IPS-18c (cell line): ENCODE results near the gene KCNIP4.
"Not testable (repeated sequence)": the region's sequence is repeated elsewhere in the genome, so short reads cannot be mapped to it uniquely, and the experiment has no call there.

ENCODE experiments used
- H3K4me3 ChIP-seq: 2 replicates; pipeline ENCODE4 v1.7.0; 2013; ENCODE audit warnings: low read depth, mild to moderate bottlenecking, low read length, moderate library complexity; ENCODE audit not compliant: insufficient read depth
- H3K9me3 ChIP-seq: one replicate; pipeline ENCODE4 v1.6.1; 2013; ENCODE audit warnings: mild to moderate bottlenecking, low read length, moderate library complexity; ENCODE audit not compliant: control insufficient read depth, insufficient read depth

Gene KCNIP4

DNA sequence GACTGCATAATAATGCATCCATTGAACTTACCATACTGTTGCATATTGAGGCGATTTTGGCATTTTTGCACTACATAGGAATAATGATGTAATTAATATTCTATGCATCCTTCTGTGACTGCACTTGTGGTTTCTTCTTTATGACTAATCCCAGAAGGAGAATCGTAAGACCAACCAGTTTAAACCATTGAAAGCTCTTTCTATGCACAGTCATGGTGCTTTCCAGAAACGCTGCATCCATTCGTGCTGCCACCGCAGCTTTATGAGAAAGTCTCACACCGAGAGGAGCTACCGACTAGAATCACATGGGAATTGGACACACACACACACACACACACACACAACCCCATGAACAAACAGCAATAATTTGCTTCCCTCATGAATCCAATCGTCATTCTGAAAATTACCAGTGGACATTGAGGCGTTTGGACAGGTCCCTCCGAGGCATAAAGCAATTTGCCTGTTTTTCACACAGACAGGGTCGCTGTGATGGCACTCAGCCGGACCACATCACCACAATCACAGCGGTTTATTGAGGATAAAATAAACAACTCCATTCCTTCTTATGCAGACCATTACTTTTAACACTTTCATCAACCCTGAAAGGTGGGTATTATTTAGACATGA is 1184.1 kb downstream of the KCNIP4 start:
- Histone ChIP-seq H3K4me3 (no peak overlapping the region), H3K9me3 (no peaks in the 10 kb centered on the region)

DNA sequence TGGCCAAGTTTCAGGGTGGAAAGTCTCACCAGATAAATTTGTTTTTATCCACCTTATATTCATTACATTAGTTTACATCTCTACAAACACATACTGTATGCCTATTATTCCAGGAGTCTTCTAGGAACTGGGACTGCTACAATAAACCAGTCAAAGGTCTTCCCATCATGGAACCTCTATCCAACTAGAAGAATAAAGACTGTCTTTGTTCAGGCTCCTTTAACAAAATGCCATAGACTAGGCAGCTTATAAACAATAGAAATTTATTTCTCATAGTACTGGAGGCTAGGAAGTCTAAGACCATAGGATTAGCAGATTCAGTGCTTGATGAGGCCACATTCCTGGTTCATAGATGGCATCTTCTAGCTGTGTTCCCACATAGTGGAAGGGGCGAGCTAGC is 1186.7 kb downstream of the KCNIP4 start:
- Histone ChIP-seq H3K4me3 (no peak overlapping the region), H3K9me3 (no peaks in the 10 kb centered on the region)

DNA sequence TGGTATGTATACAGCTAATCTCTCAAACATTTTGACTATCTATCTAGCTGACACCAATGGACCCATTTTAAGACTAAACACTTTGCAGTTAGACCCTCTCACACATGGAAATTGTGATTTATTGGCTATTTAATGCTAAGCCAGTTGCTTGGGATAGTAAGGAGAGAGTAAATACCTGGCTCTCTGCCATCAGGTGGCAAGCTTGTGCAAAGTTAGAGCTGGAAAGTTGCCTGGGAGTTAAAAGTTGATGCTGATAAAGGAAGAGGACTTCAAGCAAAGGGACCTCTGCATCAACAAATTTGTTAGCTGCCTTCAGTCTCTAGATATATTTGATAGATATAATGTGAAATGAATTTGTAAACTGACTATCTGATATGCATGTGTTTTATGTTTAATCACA is 1187.2 kb downstream of the KCNIP4 start:
- Histone ChIP-seq H3K4me3 (no peak overlapping the region), H3K9me3 (no peaks in the 10 kb centered on the region)

DNA sequence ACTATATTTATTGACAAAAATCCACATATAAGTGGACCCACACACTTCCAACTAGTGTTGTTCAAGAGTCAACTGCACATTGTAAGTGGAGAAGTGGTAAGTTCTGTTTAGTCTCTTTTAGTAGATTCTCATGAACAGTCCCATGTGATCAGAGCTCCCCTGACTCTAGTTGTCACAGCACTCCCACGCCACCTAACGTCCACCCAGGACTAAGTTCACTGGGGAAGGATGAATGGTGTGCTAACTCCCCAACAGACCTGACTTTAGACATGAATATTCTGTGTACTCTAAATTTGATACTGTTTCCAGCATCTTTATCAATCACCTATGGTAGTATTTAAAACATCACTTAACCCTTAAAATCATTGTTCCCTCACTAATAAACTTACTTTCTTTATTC is 1188.5 kb downstream of the KCNIP4 start:
- Histone ChIP-seq H3K4me3 (no peak overlapping the region), H3K9me3 (no peaks in the 10 kb centered on the region)

DNA sequence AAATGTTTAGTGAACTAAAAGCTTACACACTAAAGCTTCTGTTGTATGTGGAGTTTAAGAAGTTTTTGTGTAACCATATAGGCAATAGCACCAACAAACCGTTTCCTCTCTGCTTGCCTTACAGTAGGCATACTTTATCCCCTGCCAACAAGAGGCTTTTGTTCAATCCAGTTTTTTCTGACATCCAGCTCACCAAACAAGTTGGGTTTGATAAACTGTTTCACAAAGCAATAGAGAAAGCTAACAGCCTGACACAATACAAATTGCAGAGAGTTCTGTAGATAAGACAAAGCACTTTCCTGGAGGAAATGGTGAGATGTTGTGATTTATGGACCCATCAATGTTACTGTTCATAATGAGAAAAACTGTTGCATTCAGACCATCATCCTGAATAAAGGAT is 1194.5 kb downstream of the KCNIP4 start:
- H3K9me3 ChIP-seq: no peaks in the 10 kb centered on the region
- no peak overlapping the region for H3K4me3 ChIP-seq

DNA sequence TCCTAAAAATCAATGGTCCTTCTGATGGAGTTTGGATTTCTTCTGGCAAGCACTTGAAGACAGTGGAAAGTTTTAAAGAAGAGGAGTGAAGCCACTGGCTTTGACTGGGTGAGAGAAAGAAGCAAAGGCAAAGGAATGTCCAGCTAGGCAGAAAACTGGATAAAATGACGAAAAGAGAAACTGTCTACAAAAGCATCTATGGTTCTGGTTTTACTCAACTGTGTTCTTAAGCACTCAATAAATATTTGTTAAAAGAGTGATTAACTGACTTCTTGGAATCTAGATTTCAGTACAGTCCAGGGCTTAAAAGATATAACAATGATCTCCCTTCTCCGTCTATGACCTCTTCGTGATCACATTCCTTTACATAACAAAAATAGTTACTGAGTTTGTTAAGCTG is 1195.9 kb downstream of the KCNIP4 start:
- H3K4me3 ChIP-seq: no peak overlapping the region
- H3K9me3 ChIP-seq: no peaks in the 10 kb centered on the region

DNA sequence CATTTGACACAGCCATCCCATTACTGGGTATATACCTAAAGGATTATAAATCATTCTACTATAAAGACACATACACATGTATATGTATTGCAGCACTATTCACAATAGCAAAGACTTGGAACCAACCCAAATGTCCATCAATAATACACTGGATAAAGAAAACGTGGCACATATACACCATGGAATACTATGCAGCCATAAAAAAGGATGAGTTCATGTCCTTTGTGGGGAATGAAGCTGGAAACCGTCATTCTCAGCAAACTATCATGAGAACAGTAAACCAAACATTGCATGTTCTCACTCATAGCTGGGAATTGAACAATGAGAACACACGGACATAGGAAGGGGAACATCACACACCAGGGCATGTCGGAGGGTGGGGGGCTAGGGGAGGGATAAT is 1202.6 kb downstream of the KCNIP4 start:
- H3K4me3 ChIP-seq, H3K9me3 ChIP-seq: not testable (repeated sequence)

DNA sequence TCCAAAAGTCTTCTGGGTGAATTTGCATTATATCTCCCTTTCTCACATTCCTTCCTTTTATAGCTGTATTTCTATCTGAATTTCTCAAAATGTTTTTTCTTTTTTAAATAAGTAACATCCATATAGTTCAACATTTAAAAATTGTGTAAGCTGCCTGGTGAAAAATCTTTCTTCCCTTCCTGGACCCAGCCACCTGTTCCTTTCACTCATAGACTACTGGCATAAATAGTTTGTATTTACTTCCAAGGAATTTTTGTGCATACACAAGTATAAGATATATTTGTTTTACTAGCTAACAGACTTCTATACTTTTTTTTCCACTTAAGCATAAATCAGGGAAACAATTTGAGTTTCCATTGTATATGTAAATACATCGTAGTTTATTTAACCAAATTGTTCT is 1212.6 kb downstream of the KCNIP4 start:
- Histone ChIP-seq H3K4me3 (no peak overlapping the region), H3K9me3 (peaks cover 20% of the 10 kb centered on the region)

DNA sequence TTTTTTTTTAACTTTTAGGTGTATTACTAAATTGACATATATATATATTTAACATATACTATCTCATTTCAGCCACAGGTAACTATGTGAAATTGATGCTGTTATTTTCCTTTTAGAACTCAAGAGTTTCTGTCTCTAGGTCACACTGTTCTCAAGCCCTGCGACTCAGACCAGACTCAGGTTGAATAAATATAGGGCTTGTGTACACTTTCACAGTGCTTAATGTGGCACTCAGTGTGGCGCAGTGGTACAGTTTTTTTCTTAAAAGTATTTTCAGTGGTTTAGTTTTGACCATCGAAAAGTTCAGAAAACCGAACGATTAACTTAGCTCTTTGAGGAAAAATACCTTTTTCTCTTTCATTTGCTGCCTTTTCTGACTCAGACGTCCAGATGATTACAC is 1223.7 kb downstream of the KCNIP4 start:
- H3K9me3 ChIP-seq: peaks cover 6% of the 10 kb centered on the region
- no peak overlapping the region for H3K4me3 ChIP-seq

DNA sequence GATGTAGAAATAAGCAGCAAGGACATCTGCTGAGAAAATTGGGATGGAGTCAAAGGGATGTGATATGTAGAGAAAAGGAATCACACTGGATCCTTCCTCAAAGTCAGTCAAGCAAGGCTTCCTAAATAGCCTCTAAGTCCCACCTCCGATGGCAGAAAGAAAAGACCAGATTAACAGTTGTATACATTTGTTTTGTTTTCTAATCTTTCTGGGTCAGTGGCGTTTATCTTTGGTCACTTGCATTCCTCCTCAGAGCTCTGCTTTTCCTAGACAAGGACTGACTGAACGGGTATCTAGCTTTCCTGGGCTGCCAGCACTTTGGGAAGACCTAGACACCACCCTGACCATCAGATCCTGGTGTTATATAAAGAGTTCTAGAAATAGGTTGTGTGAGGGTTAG is 1225.1 kb downstream of the KCNIP4 start:
- H3K4me3 ChIP-seq: no peak overlapping the region
- H3K9me3 ChIP-seq: peaks cover 6% of the 10 kb centered on the region

DNA sequence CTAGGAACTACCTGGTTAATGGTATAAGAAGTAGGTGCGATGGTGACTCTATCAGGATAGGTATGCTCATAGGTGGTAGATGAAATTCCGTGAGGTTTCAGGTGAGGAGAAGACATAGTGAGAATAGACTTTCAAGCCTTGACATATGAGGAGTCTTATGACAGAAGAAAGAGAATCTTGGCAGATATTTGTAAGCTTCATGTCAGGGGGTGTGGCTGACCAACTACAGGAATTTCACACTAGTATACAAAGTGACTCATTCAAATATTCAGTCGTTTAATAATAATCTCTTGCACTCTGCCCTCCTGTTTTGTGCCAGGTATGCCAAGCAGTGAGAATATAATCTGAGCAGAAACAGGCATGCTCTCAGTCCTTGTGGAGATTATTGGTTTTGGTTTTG is 1225.6 kb downstream of the KCNIP4 start:
- Histone ChIP-seq H3K9me3 (peaks cover 6% of the 10 kb centered on the region), H3K4me3 (no peak overlapping the region)

DNA sequence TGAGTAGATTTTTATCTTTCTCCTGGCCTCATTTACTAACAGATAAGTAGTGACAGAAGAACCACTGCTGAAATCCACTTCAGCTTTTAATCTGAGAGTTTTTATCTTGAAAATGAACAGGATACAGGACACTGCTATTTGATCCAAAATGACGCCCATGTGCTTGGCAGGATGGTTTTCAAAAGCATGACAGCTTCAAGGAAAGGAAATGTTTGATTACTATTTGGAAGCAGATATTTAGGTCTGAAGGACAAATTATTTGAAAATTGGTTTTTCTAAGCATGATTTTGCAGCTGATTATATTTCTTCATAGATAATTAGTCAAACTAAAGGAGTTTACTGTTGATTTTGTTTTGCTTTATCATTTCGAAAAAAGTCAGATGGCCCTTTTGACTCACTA is 1237.2 kb downstream of the KCNIP4 start:
- no peaks in the 10 kb centered on the region for H3K9me3 ChIP-seq
- no peak overlapping the region for H3K4me3 ChIP-seq

DNA sequence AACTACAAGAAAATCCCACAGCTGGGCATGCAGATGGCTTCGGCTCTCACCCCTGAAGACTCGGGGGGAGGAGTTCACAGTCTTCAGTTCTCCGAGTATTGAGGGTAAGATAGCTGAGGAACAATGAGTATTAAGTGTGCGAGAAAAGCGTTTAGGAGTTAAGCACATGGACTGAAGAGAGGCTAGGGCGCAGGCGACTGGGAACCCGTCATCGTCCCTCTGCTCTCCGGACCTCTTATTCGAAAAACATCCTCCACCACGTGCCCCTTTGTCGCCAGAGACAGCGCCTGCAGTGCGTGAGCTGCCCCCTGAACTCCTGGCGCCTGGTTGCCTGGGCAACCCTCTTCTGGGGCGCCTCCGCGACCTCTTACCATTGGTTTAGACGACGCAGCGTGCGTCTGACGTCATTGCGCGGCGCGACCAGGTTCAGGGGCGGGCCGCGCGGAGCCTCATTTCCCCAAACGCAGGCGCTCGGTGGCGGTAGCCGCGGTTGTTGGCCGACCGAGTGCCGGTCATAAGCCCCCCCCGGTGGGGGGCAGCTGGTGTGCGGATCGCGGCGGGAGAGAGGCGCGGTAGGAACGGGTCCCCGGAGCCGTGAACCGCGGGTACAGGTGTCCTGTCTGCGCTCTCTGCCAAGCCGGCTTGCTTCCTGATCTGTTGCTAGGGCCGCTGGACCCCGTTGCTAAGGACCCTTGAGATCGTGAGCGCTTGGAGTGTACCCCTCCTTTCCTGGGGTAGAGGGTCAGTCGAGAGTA is 1248.4 kb downstream of the KCNIP4 start, which contains the start of gene PACRGL:
Gene PACRGL (plus strand): TSS at position 452 of the 755 bp plus-strand sequence. CDS start 4,024 bp downstream, outside the sequence.
- peak within 1 kb of the TSS; percentile 95 for H3K4me3 ChIP-seq
- H3K9me3 ChIP-seq: no peaks in the 10 kb centered on the region

DNA sequence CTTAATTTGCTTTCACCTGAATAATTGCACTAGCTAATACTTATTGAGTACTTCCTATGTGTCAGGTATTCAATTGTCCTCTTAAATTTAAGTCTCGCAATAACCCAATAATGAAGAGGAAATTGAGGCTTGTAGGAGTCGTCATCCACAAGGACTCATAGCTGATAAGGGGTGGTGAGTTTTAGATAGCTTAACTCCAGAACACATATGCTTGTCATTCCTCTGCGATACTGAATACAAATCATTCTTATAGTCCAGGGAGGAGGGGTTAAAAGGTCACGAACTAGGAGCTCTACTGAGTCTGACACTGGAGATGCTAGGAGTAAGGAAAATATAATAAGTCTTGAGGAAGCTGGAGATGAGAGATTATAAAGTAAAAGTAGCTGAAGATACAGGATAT is 1249.8 kb downstream of the KCNIP4 start:
- H3K9me3 ChIP-seq: no peaks in the 10 kb centered on the region
- no peak overlapping the region for H3K4me3 ChIP-seq

DNA sequence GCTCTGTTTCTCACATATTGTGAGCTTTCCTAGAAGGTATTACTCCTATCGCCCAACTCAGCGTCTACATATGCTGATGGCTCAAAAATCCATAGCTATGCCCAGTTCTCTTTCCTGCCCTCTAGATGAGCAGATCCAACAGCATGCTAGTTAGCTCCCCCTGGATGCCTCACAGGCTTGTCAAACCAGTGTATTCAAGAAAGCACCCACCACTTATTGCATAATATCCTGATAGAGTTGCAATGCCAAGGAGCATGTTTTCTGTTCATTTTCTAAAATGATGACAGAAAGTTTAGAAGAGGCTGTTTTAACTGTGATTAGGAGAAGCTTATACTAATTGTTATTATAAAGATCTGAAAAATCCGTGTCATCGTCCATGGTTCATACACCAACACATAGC is 1250.2 kb downstream of the KCNIP4 start:
- H3K4me3 ChIP-seq: no peak overlapping the region

DNA sequence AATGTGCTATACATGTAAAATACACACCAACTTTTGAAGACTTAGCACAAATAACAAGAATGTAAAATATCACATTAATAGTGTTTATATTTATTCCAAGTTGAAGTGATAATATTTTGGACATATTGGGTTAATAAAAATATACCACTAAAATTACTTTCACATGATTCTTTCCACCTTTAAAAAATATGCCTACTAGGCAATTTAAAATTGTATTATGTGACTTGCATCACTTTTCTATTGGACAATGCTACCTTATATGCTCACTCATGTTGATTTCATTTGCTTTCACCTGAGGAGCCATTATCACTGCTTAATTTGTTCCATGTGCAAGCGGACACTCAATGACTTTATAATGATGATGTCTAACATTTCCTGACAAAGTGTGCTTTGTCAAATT is 1251.8 kb downstream of the KCNIP4 start:
- no peaks in the 10 kb centered on the region for H3K9me3 ChIP-seq
- H3K4me3 ChIP-seq: no peak overlapping the region

More for the DNA sequence above, 1250.2 kb downstream of the KCNIP4 start:
- no peaks in the 10 kb centered on the region for H3K9me3 ChIP-seq

DNA sequence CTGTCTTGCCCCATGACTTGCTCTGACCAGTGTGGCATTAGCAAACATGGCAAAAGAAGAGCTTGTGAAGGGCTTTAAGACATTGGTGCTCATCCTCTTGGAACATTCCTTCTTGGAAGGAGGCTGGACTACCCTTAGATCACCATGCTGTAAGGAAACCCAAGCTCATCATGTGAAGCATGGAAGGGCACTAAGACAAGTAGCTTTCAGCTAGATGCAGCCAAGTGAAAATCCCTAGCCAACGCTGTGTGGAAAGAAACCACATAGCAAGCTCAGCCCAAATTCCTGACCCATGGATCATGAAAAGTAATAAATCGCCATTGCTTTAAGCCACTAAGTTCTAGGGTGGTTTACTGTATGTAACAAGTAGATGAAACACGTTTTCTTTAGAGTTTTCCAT is 1260.7 kb downstream of the KCNIP4 start:
- Histone ChIP-seq H3K4me3 (no peak overlapping the region), H3K9me3 (no peaks in the 10 kb centered on the region)

DNA sequence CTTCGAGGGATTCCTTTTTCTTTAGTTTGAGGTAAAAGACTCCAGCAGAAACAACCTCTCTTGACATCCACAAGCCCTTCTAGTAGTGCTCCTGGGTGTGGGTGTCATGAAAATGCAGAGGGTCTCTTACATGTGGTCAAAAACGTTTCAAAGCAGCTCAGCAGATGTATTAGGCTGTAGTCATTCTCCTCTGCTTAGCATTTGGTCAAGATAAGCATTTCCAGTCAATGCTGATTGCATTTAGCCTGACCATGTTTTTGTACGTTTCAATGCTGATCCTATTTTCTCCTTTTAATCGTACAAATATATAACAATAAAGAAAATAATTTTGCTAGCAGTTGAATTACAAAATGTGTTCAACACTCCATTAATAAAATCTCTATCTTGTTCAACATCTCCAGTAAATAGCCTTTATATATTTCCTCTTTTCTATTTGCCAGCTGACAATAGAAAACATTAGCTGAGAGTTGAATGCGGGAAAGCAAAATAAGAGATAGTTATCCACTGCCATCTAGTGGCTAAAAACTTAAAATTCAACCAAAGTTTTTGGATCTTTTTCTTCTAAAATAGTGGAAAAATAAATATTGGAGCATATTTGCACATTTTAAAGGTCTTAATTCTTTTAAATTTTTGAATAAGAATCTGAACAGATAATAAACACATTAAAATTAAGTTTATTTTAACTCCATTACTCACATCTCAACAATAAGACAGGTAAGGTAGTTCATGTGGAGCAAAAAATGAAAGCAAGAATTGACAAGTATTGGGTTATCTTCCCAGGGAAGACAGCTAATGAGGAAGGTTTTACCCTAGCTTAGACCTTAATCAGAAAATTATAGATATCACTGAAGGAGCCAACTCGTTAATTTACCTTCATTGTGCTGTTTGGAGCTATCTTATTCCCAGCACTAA is 1263.5 kb downstream of the KCNIP4 start:
- peaks cover 2% of the 10 kb centered on the region for H3K9me3 ChIP-seq
- H3K4me3 ChIP-seq: no peak overlapping the region
